OCI-LY7 (cell line): Measurements from ENCODE around the gene NUDT22.

ENCODE experiments used
- CTCF ChIP-seq: fragments of 200-600 bp; sonication (generic); conservative IDR thresholded peaks from 2 replicates; pipeline ENCODE4 v1.5.1; 2014; ENCODE audit warnings: mild to moderate bottlenecking, antibody characterized with exemption, low read length, moderate library complexity, mixed read lengths
- EZH2phosphoT487 ChIP-seq: fragments of 200-600 bp; sonication (generic); IDR thresholded peaks from 2 replicates; pipeline ENCODE4 v1.6.1; 2018; ENCODE audit warnings: low read depth, borderline replicate concordance, mild to moderate bottlenecking, mixed run types, antibody characterized with exemption, low read length, moderate library complexity, mixed read lengths

GRCh38 chr11:64185693-64186491 is 40.2 kb upstream of the NUDT22 start, which contains the start of gene STIP1:
- 0 out of 2 replicates have a peak, but pooled peaks have one; percentile 19 for TF ChIP-seq CTCF
- no peak for TF ChIP-seq EZH2phosphoT487
